ENCODE results near the gene ZNF778.
"Not testable (repeated sequence)": the region's sequence is repeated elsewhere in the genome, so short reads cannot be mapped to it uniquely, and the experiment has no call there.

Gene ZNF778

DNA sequence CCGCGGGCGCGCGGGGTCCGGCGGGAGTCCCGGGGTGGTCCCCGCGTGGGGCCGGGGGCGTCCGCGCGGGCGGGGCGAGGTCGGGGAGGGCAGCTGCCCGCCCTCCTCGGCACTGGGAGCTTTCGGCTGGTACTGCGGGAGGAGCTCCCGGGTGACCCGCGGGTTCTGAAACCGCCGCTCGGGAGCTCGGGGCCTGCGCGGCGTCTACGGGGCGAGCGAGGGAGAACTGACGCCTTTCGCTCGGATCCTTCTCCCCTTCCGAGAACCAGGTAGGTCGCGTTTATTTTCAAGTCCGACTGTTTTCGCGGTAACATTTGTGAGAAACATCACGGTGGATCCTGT, 30.2 kb downstream of the ZNF778 start:
- ChIA-PET CTCF (interaction anchor here (0.7 to 2.2 kb wide), 2 partner anchors 41 to 60 kb away, joined by 3 to 9 read pairs; no protein-coding TSS in a partner anchor), POLR2A (interaction anchor here (0.7 to 1.5 kb wide), 11 partner anchors 15 to 458 kb away, joined by 3 to 9 read pairs (median 4); partner anchors contain the start of gene ZNF778)
- H3K9me3 ChIP-seq (ENCODE audit: control insufficient read depth, insufficient read depth, low read depth, low read length); H3K27ac ChIP-seq (ENCODE audit: extremely low read depth, low read depth, low read length); H3K4me1 ChIP-seq (ENCODE audit: control insufficient read depth, insufficient read depth, low read length); H3K36me3 ChIP-seq (ENCODE audit: control insufficient read depth in 2 of 2, insufficient read depth in 1 of 2, low read length in 2 of 2): not testable (repeated sequence)
- TF ChIP-seq PRDM4 (tag by site-specific recombination; IDR thresholded peaks at IDR 0.05), result peak; percentile 92
- peak overlapping the region; percentile 30 for H3K4me3 ChIP-seq (ENCODE audit: low read depth, low read length)

DNA sequence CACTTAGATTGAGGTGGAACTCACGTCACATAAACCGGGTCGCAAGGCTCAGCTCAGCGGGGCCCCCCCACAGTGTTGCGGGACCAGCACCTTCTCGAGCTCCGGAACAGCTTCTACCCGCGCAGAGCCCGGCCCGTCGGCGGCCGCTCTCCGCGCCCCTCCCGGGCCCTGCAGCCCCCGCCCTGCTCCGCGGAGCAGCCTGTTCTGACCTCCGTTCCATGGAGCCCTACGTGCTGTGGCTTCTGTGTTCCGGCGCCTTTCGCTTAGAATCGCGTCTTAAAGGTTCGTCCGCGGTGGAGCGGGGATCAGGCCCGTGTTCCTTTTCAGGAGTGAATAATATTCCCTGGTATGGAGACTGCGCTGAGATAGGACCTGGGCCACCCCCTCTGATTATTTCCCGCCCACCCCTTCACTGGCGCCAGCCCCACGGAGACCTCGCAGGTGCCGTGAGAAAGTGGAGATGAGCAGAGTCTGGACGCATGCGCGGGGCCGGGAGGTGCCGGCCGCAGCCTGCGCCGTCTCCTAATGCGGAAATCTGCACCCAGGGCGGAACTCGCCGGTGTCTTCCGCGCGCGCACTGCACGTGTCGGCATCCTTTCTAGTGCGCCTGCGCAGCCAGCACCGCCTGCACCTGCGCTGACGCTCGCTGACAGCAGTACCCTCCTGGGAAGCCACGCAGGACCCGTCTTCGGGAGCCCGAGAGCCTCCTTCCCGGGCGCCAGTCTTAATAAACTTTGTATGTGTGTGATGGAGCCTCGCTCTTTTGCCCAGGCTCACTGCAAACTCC, 30.9 kb downstream of the ZNF778 start:
- TF ChIP-seq ZBTB44 (tag by site-specific recombination; IDR thresholded peaks at IDR 0.05) (no peak), ZNF560 (tag by site-specific recombination; IDR thresholded peaks at IDR 0.05; ENCODE audit: borderline replicate concordance) (no peak), KLF8 (tag by site-specific recombination; IDR thresholded peaks at IDR 0.05) (no peak), ZNF146 (tag by site-specific recombination; IDR thresholded peaks at IDR 0.05) (0 out of 2 replicates have a peak, but pooled peaks have one; percentile 34)
- TF ChIP-seq, protein P1, sequence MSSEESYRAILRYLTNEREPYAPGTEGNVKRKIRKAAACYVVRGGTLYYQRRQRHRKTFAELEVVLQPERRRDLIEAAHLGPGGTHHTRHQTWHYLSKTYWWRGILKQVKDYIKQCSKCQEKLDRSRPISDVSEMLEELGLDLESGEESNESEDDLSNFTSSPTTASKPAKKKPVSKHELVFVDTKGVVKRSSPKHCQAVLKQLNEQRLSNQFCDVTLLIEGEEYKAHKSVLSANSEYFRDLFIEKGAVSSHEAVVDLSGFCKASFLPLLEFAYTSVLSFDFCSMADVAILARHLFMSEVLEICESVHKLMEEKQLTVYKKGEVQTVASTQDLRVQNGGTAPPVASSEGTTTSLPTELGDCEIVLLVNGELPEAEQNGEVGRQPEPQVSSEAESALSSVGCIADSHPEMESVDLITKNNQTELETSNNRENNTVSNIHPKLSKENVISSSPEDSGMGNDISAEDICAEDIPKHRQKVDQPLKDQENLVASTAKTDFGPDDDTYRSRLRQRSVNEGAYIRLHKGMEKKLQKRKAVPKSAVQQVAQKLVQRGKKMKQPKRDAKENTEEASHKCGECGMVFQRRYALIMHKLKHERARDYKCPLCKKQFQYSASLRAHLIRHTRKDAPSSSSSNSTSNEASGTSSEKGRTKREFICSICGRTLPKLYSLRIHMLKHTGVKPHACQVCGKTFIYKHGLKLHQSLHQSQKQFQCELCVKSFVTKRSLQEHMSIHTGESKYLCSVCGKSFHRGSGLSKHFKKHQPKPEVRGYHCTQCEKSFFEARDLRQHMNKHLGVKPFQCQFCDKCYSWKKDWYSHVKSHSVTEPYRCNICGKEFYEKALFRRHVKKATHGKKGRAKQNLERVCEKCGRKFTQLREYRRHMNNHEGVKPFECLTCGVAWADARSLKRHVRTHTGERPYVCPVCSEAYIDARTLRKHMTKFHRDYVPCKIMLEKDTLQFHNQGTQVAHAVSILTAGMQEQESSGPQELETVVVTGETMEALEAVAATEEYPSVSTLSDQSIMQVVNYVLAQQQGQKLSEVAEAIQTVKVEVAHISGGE (tag by site-specific recombination; conservative IDR thresholded peaks at IDR 0.05; ENCODE audit: low read depth), result no peak
- H3K9me3 ChIP-seq (ENCODE audit: control insufficient read depth, insufficient read depth, low read depth, low read length), result no peaks in the 10 kb centered on the region
- CTCF ChIA-PET, result no interaction called here
- H3K36me3 ChIP-seq (ENCODE audit: control insufficient read depth in 2 of 2, insufficient read depth in 1 of 2, low read length in 2 of 2), result no peaks in the 10 kb centered on the region
- H3K27ac ChIP-seq (ENCODE audit: extremely low read depth, low read depth, low read length), result no peak overlapping the region
- no peaks in the 10 kb centered on the region for H3K4me1 ChIP-seq (ENCODE audit: control insufficient read depth, insufficient read depth, low read length)
- H3K4me3 ChIP-seq (ENCODE audit: low read depth, low read length), result no peak overlapping the region
- POLR2A ChIA-PET, result no interaction called here

DNA sequence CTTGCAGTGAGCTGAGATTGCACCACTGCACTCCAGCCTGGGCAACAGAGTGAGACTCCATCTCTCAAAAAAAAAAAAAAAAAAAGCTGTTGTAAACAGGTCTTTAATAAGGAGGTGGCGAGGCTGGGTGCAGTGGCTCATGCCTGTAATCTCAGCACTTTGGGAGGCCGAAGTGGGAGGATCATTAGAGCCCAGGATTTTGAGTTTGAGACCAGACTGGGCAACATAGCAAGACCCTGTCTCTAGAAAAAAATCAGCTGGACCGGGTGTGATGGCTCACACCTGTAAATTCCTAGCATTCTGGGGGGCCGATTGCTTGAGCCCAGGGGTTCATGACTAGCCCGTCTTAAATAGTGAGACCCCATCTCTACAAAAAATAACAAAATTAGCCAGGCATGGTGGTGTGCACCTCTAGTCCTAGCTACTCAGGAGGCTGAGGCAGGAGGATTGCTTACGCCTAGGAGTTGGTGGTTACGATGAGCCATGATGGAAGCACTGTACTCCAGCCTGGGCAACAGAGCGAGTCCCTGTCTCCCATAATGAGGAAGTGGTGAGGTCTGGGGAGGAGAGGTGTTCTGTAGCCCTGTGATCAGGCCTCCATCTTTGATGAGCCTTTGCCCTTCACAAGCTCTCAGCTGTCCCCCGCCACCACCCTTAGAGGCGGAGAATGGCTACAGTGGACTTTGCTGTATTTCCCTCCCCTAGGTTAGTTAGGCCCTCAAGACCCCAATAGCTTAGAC, 36.2 kb downstream of the ZNF778 start:
- H3K4me3 ChIP-seq (ENCODE audit: low read depth, low read length), result no peak overlapping the region
- ChIA-PET POLR2A (no interaction called here), CTCF (interaction anchor here (1.7 kb wide), 1 partner anchor 35 kb away, joined by 5 read pairs; no protein-coding TSS in a partner anchor)
- H3K27ac ChIP-seq (ENCODE audit: extremely low read depth, low read depth, low read length), result no peak overlapping the region
- TF ChIP-seq ZNF121 (tag by site-specific recombination; IDR thresholded peaks at IDR 0.05), result peak; percentile 70
- TF ChIP-seq ZNF274 (IDR thresholded peaks at IDR 0.05; ENCODE audit: low read length), result no peak
- no peak for TF ChIP-seq ZNF274 (tag by site-specific recombination; IDR thresholded peaks at IDR 0.05; ENCODE audit: borderline replicate concordance)
- H3K4me1 ChIP-seq (ENCODE audit: control insufficient read depth, insufficient read depth, low read length), result no peaks in the 10 kb centered on the region; the same call in 1 of the 2 replicates
- no peaks in the 10 kb centered on the region for H3K36me3 ChIP-seq (ENCODE audit: control insufficient read depth in 2 of 2, insufficient read depth in 1 of 2, low read length in 2 of 2)
- no peaks in the 10 kb centered on the region for H3K9me3 ChIP-seq (ENCODE audit: control insufficient read depth, insufficient read depth, low read depth, low read length)
